ENCODE measurements around the gene HS6ST3. TPM values are rescaled to one million over a fixed set of nuclear protein-coding genes. Genes with fewer than 3 reads are reported as not detected.

Gene HS6ST3
- total RNA-seq, 2 donors from 2014 or later = 0.02 to 0.13 TPM

GRCh38 chr13:96836733-96837132, 746.8 kb downstream of the HS6ST3 start:
- no peaks in the 10 kb centered on the region for H3K36me3 ChIP-seq
- DNase-seq = no peak
- no peak for TF ChIP-seq CTCF (IDR thresholded peaks at IDR 0.05)

GRCh38 chr13:96837809-96838208, 747.9 kb downstream of the HS6ST3 start:
- no peak for DNase-seq
- Histone ChIP-seq H3K4me1 (no peaks in the 10 kb centered on the region), H3K27ac (no peak overlapping the region), H3K36me3 (no peaks in the 10 kb centered on the region), H3K9ac (ENCODE audit: low read depth in 2 of 2, low read length in 2 of 2) (no peak overlapping the region), H3K9me3 (no peaks in the 10 kb centered on the region), H3K4me3 (no peak overlapping the region), H3K27me3 (no peaks in the 10 kb centered on the region)
- TF ChIP-seq CTCF (IDR thresholded peaks at IDR 0.05) = no peak
- intact Hi-C loops (cut with DNase I) = no loop called here

More at GRCh38 chr13:96836733-96837132, 746.8 kb downstream of the HS6ST3 start:
- H3K9me3 ChIP-seq = no peaks in the 10 kb centered on the region
- no peak overlapping the region for H3K9ac ChIP-seq (ENCODE audit: low read depth in 2 of 2, low read length in 2 of 2)
- H3K27me3 ChIP-seq = no peaks in the 10 kb centered on the region
- H3K4me3 ChIP-seq = no peak overlapping the region
- no peaks in the 10 kb centered on the region for H3K4me1 ChIP-seq
- intact Hi-C loops (cut with DNase I) = no loop called here
- no peak overlapping the region for H3K27ac ChIP-seq

- intact Hi-C loops (cut with DNase I) = no loop called here
- H3K27me3 ChIP-seq = no peaks in the 10 kb centered on the region
- H3K27ac ChIP-seq = no peak overlapping the region
- H3K4me3 ChIP-seq = no peak overlapping the region
- no peak for DNase-seq
- TF ChIP-seq CTCF (IDR thresholded peaks at IDR 0.05) = no peak
- no peak overlapping the region for H3K9ac ChIP-seq (ENCODE audit: low read depth in 2 of 2, low read length in 2 of 2)
- no peaks in the 10 kb centered on the region for H3K36me3 ChIP-seq
- no peaks in the 10 kb centered on the region for H3K4me1 ChIP-seq
- H3K9me3 ChIP-seq = no peaks in the 10 kb centered on the region
These were observed 754.3 kb downstream of the HS6ST3 start for GRCh38 chr13:96844195-96844594.

DNA sequence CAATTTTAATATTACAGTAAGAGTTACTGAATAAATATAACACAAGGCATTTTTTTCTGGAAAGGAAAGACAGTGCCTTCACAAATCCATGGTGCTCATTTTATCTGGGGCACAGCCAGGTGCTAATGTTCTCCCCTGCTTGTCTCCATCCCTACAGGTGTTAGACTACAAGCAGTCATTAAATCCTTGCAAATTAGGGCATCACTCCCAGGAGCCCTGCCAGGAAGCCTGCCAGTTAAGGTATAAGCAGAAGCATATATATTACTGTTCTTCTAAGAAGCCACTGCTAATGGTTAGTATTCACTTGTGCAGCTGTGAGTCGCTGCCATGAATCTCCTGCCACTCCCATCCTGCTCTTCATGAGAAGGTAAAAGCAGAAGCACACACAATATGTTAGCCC, 754.7 kb downstream of the HS6ST3 start:
- no peaks in the 10 kb centered on the region for H3K27me3 ChIP-seq
- H3K36me3 ChIP-seq = no peaks in the 10 kb centered on the region
- no peak overlapping the region for H3K4me3 ChIP-seq
- no peak overlapping the region for H3K9ac ChIP-seq (ENCODE audit: low read depth in 2 of 2, low read length in 2 of 2)
- no peak for TF ChIP-seq CTCF (IDR thresholded peaks at IDR 0.05)
- intact Hi-C loops (cut with DNase I) = no loop called here
- no peak overlapping the region for H3K27ac ChIP-seq
- H3K9me3 ChIP-seq = no peaks in the 10 kb centered on the region
- no peak for DNase-seq
- H3K4me1 ChIP-seq = no peaks in the 10 kb centered on the region

GRCh38 chr13:96848286-96848685, 758.4 kb downstream of the HS6ST3 start:
- TF ChIP-seq CTCF (IDR thresholded peaks at IDR 0.05) = no peak
- H3K9ac ChIP-seq (ENCODE audit: low read depth in 2 of 2, low read length in 2 of 2) = no peak overlapping the region
- no peak for DNase-seq
- H3K36me3 ChIP-seq = no peaks in the 10 kb centered on the region
- no peak overlapping the region for H3K27ac ChIP-seq
- no peaks in the 10 kb centered on the region for H3K9me3 ChIP-seq
- intact Hi-C loops (cut with DNase I) = no loop called here
- no peaks in the 10 kb centered on the region for H3K27me3 ChIP-seq
- no peaks in the 10 kb centered on the region for H3K4me1 ChIP-seq
- H3K4me3 ChIP-seq = no peak overlapping the region

DNA sequence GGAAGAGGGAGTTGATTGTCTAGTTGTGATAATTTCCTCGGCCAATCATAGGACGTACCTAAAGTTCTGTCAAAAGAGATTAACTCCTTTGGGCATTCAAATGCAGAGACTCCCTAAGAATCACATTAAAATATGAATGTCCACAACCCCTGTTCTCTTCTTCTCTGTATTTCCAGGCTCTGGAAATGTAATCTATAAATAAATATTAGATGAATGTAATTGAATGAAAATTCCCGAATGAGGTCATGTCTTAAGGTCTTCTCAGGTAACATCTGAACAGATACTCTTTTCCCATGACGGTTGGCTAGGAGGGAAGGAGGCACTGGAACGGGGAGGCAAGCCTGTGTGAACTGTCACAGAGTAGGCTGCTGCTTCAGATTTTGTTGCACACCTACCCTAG, 759.2 kb downstream of the HS6ST3 start:
- intact Hi-C loops (cut with DNase I) = no loop called here
- Histone ChIP-seq H3K9me3 (no peaks in the 10 kb centered on the region), H3K36me3 (no peaks in the 10 kb centered on the region), H3K4me1 (no peaks in the 10 kb centered on the region), H3K4me3 (no peak overlapping the region), H3K27ac (no peak overlapping the region), H3K9ac (ENCODE audit: low read depth in 2 of 2, low read length in 2 of 2) (no peak overlapping the region), H3K27me3 (no peaks in the 10 kb centered on the region)
- TF ChIP-seq CTCF (IDR thresholded peaks at IDR 0.05) = no peak
- DNase-seq = no peak

All from colonic mucosa (tissue), 4 donors.